Gastrocnemius medialis (tissue), 4 donors: ENCODE measurements around the gene MRGPRE.

Experiments
- POLR2A ChIP-seq, 2 donors: fragments of 450-650 bp; IDR thresholded peaks; one replicate each; pipeline ENCODE4 v1.6.1; 2017; ENCODE audit warnings: antibody characterized with exemption in 2 of 2, mild to moderate bottlenecking in 2 of 2, moderate library complexity in 2 of 2
- TF ChIP-seq, protein P1 (sequence below), 5 experiments: fragments of 450-650 bp in 3 of 5; fragments of 200-600 bp in 2 of 5; sonication (generic) in 2 of 5; IDR thresholded peaks in 4 of 5; conservative IDR thresholded peaks in 1 of 5; 1 replicate in 4 of 5; 2 replicates in 1 of 5; pipeline ENCODE4 v1.5.1; 2016 to 2019; ENCODE audit warnings: antibody characterized with exemption in 5 of 5, mild to moderate bottlenecking in 3 of 5, moderate library complexity in 3 of 5

DNA sequence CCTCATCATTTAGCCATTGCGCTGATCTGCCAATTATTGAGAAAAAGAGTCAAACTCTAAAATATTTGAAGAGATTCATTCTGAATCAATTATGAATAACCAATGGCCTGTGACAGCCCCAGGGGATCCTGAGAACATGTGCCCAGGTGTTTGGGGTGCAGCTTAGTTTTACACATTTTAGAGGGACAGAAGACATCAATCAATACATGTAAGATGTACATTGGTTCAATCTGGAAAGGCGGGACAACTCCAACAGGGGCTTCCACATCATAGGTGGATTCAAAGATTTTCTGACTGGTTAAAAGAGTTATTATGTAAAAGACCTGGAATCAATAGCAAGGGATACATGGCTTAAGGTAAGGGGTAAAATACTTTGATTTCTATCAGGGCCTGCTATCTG, 4.9 kb upstream of the MRGPRE start:
- TF ChIP-seq, protein P1, sequence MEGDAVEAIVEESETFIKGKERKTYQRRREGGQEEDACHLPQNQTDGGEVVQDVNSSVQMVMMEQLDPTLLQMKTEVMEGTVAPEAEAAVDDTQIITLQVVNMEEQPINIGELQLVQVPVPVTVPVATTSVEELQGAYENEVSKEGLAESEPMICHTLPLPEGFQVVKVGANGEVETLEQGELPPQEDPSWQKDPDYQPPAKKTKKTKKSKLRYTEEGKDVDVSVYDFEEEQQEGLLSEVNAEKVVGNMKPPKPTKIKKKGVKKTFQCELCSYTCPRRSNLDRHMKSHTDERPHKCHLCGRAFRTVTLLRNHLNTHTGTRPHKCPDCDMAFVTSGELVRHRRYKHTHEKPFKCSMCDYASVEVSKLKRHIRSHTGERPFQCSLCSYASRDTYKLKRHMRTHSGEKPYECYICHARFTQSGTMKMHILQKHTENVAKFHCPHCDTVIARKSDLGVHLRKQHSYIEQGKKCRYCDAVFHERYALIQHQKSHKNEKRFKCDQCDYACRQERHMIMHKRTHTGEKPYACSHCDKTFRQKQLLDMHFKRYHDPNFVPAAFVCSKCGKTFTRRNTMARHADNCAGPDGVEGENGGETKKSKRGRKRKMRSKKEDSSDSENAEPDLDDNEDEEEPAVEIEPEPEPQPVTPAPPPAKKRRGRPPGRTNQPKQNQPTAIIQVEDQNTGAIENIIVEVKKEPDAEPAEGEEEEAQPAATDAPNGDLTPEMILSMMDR (IDR thresholded peaks at IDR 0.05 in 4 of 5, conservative IDR thresholded peaks at IDR 0.05 in 1 of 5) = no peak
- TF ChIP-seq POLR2A (IDR thresholded peaks at IDR 0.05) = no peak
